ENCODE data around the gene GFOD2. TPM values are rescaled to one million over a fixed set of nuclear protein-coding genes. Genes with fewer than 3 reads are reported as not detected.

The GFOD2 gene
- total RNA-seq, 1 experiment from 2014 or later, result 19.0 TPM

GRCh38 chr16:67657017-67657608 lies 62.0 kb downstream of the GFOD2 start:
- H3K27me3 Mint-ChIP-seq (ENCODE audit: insufficient read depth, unreplicated experiment), result peaks cover 1% of the 10 kb centered on the region
- H3K4me3 Mint-ChIP-seq (ENCODE audit: unreplicated experiment), result no peak overlapping the region
- no peak for DNase-seq (ENCODE audit: unreplicated experiment)
- no TSS peak for BruUV-seq (replicated peaks)
- intact Hi-C loops (cut with micrococcal nuclease), result no loop called here
- H3K36me3 Mint-ChIP-seq (ENCODE audit: insufficient read depth, unreplicated experiment), result peaks cover 6% of the 10 kb centered on the region
- ChIA-PET POLR2A (no interaction called here), CTCF (interaction anchor here (0.5 to 1.4 kb wide), 7 partner anchors 57 to 384 kb away, joined by 3 to 4 read pairs (median 3); no protein-coding TSS in a partner anchor)
- no peaks in the 10 kb centered on the region for H3K9me3 Mint-ChIP-seq (ENCODE audit: unreplicated experiment)
- H3K27ac Mint-ChIP-seq (ENCODE audit: low read depth, unreplicated experiment), result no peak overlapping the region
- no peak for TF ChIP-seq CTCF (IDR thresholded peaks at IDR 0.05; ENCODE audit: unreplicated experiment)
- H3K4me1 Mint-ChIP-seq (ENCODE audit: insufficient read depth, unreplicated experiment), result peaks cover 6% of the 10 kb centered on the region

- H3K9me3 Mint-ChIP-seq (ENCODE audit: unreplicated experiment), result no peaks in the 10 kb centered on the region
- peaks cover 7% of the 10 kb centered on the region for H3K27me3 Mint-ChIP-seq (ENCODE audit: insufficient read depth, unreplicated experiment)
- CTCF ChIA-PET, result interaction anchor here (0.5 to 1.5 kb wide), 6 partner anchors 57 to 167 kb away, joined by 3 to 4 read pairs (median 3); no protein-coding TSS in a partner anchor
- H3K4me3 Mint-ChIP-seq (ENCODE audit: unreplicated experiment), result no peak overlapping the region
- intact Hi-C loops (cut with micrococcal nuclease), result no loop called here
- peaks cover 6% of the 10 kb centered on the region for H3K4me1 Mint-ChIP-seq (ENCODE audit: insufficient read depth, unreplicated experiment)
- POLR2A ChIA-PET, result no interaction called here
- H3K27ac Mint-ChIP-seq (ENCODE audit: low read depth, unreplicated experiment), result no peak overlapping the region
- H3K36me3 Mint-ChIP-seq (ENCODE audit: insufficient read depth, unreplicated experiment), result peaks cover 6% of the 10 kb centered on the region
- DNase-seq (ENCODE audit: unreplicated experiment), result no peak
- TF ChIP-seq CTCF (IDR thresholded peaks at IDR 0.05; ENCODE audit: unreplicated experiment), result no peak
- no TSS peak for BruUV-seq (replicated peaks)
These were observed 62.6 kb downstream of the GFOD2 start for GRCh38 chr16:67656344-67657016.

- H3K4me1 Mint-ChIP-seq (ENCODE audit: insufficient read depth, unreplicated experiment), result peaks cover 6% of the 10 kb centered on the region
- H3K27me3 Mint-ChIP-seq (ENCODE audit: insufficient read depth, unreplicated experiment), result peaks cover 19% of the 10 kb centered on the region
- intact Hi-C loops (cut with micrococcal nuclease), result no loop called here
- POLR2A ChIA-PET, result interaction anchor here (0.7 kb wide), 1 partner anchor 16 kb away, joined by 3 read pairs; no protein-coding TSS in a partner anchor
- no peak overlapping the region for H3K27ac Mint-ChIP-seq (ENCODE audit: low read depth, unreplicated experiment)
- no TSS peak for BruUV-seq (replicated peaks)
- DNase-seq (ENCODE audit: unreplicated experiment), result no peak
- H3K36me3 Mint-ChIP-seq (ENCODE audit: insufficient read depth, unreplicated experiment), result peaks cover 6% of the 10 kb centered on the region
- no peak for TF ChIP-seq CTCF (IDR thresholded peaks at IDR 0.05; ENCODE audit: unreplicated experiment)
- H3K4me3 Mint-ChIP-seq (ENCODE audit: unreplicated experiment), result no peak overlapping the region
- H3K9me3 Mint-ChIP-seq (ENCODE audit: unreplicated experiment), result no peaks in the 10 kb centered on the region
- CTCF ChIA-PET, result interaction anchor here (1.5 kb wide), 1 partner anchor 109 kb away, joined by 3 read pairs; no protein-coding TSS in a partner anchor
These were observed 63.8 kb downstream of the GFOD2 start for GRCh38 chr16:67655363-67655762.

- Mint-ChIP-seq H3K4me1 (ENCODE audit: insufficient read depth, unreplicated experiment) (peaks cover 6% of the 10 kb centered on the region), H3K9me3 (ENCODE audit: unreplicated experiment) (no peaks in the 10 kb centered on the region), H3K36me3 (ENCODE audit: insufficient read depth, unreplicated experiment) (peaks cover 6% of the 10 kb centered on the region), H3K27ac (ENCODE audit: low read depth, unreplicated experiment) (no peak overlapping the region), H3K4me3 (ENCODE audit: unreplicated experiment) (no peak overlapping the region), H3K27me3 (ENCODE audit: insufficient read depth, unreplicated experiment) (peaks cover 26% of the 10 kb centered on the region)
- DNase-seq (ENCODE audit: unreplicated experiment), result no peak
- TF ChIP-seq CTCF (IDR thresholded peaks at IDR 0.05; ENCODE audit: unreplicated experiment), result no peak
- POLR2A ChIA-PET, result interaction anchor here (0.7 kb wide), 1 partner anchor 15 kb away, joined by 3 read pairs; no protein-coding TSS in a partner anchor
- intact Hi-C loops (cut with micrococcal nuclease), result no loop called here
- CTCF ChIA-PET, result no interaction called here
- no TSS peak for BruUV-seq (replicated peaks)
These were observed 64.7 kb downstream of the GFOD2 start for GRCh38 chr16:67654403-67654911.
